Measurements from ENCODE around the gene POFUT2.

The POFUT2 gene

DNA sequence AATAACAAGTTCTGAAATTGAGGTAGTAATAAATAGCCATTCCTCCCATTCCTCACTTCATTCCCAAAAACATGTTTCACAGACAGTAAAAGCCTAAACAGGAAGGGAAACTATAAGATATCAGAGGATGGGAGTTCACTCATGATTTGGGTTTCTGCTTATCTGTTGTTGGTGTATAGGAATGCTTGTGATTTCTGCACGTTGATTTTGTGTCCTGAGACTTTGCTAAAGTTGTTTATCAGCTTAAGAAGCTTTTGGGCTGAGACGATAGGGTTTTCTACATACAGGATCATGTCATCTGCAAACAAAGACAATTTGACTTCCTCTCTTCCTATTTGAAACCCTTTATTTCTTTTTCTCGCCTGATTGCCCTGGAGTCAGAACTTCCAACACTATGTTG is 26.0 kb upstream of the POFUT2 start:
- no peak for ATAC-seq
- TF ChIP-seq ZFP3 (CRISPR knock-in tag; IDR thresholded peaks at IDR 0.05) (no peak), ZFP30 (CRISPR knock-in tag; IDR thresholded peaks at IDR 0.05) (no peak), OSR1 (CRISPR knock-in tag; IDR thresholded peaks at IDR 0.05) (no peak), PPARA (CRISPR knock-in tag; IDR thresholded peaks at IDR 0.05; ENCODE audit: borderline replicate concordance) (no peak), RARB (CRISPR knock-in tag; IDR thresholded peaks at IDR 0.05) (no peak), ESRRG (CRISPR knock-in tag; IDR thresholded peaks at IDR 0.05) (no peak), ARNTL (CRISPR knock-in tag; IDR thresholded peaks at IDR 0.05; ENCODE audit: borderline replicate concordance, low read depth) (no peak), ZNF8 (CRISPR knock-in tag; IDR thresholded peaks at IDR 0.05) (no peak), ZNF70 (CRISPR knock-in tag; IDR thresholded peaks at IDR 0.05) (no peak), ISL1 (CRISPR knock-in tag; IDR thresholded peaks at IDR 0.05) (no peak), ZC3H10 (CRISPR knock-in tag; IDR thresholded peaks at IDR 0.05) (no peak)
- TF ChIP-seq, protein P1, sequence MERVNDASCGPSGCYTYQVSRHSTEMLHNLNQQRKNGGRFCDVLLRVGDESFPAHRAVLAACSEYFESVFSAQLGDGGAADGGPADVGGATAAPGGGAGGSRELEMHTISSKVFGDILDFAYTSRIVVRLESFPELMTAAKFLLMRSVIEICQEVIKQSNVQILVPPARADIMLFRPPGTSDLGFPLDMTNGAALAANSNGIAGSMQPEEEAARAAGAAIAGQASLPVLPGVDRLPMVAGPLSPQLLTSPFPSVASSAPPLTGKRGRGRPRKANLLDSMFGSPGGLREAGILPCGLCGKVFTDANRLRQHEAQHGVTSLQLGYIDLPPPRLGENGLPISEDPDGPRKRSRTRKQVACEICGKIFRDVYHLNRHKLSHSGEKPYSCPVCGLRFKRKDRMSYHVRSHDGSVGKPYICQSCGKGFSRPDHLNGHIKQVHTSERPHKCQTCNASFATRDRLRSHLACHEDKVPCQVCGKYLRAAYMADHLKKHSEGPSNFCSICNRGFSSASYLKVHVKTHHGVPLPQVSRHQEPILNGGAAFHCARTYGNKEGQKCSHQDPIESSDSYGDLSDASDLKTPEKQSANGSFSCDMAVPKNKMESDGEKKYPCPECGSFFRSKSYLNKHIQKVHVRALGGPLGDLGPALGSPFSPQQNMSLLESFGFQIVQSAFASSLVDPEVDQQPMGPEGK (CRISPR knock-in tag; IDR thresholded peaks at IDR 0.05; ENCODE audit: borderline replicate concordance): no peak
- TF ChIP-seq, protein P2, sequence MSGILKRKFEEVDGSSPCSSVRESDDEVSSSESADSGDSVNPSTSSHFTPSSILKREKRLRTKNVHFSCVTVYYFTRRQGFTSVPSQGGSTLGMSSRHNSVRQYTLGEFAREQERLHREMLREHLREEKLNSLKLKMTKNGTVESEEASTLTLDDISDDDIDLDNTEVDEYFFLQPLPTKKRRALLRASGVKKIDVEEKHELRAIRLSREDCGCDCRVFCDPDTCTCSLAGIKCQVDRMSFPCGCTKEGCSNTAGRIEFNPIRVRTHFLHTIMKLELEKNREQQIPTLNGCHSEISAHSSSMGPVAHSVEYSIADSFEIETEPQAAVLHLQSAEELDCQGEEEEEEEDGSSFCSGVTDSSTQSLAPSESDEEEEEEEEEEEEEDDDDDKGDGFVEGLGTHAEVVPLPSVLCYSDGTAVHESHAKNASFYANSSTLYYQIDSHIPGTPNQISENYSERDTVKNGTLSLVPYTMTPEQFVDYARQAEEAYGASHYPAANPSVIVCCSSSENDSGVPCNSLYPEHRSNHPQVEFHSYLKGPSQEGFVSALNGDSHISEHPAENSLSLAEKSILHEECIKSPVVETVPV (CRISPR knock-in tag; IDR thresholded peaks at IDR 0.05): no peak

DNA sequence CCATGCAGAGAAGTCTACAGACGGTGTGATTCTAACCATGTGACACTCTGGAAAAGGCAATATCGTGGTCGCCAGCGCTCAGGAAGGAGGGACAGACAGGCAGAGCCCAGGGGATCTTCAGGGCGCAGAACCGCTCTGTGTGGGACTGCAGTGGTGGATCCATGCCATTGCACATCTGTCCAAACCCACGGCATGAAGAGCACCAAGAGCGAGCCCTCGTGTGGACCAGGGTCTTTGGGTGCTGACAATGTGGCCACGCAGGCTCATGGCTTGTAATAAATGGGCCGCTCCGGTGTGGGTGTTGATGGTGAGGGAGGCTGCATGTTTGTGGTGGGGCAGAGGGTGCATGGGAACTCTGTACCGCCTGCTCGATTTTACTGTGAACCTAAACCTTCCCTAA is 25.3 kb upstream of the POFUT2 start:
- no peak for TF ChIP-seq ISL1 (CRISPR knock-in tag; IDR thresholded peaks at IDR 0.05)
- TF ChIP-seq, protein P3, sequence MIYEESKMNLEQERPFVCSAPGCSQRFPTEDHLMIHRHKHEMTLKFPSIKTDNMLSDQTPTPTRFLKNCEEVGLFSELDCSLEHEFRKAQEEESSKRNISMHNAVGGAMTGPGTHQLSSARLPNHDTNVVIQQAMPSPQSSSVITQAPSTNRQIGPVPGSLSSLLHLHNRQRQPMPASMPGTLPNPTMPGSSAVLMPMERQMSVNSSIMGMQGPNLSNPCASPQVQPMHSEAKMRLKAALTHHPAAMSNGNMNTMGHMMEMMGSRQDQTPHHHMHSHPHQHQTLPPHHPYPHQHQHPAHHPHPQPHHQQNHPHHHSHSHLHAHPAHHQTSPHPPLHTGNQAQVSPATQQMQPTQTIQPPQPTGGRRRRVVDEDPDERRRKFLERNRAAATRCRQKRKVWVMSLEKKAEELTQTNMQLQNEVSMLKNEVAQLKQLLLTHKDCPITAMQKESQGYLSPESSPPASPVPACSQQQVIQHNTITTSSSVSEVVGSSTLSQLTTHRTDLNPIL (CRISPR knock-in tag; IDR thresholded peaks at IDR 0.05; ENCODE audit: low read depth): no peak
- no peak for TF ChIP-seq PPARA (CRISPR knock-in tag; IDR thresholded peaks at IDR 0.05; ENCODE audit: borderline replicate concordance)
- no peak for TF ChIP-seq ARNTL (CRISPR knock-in tag; IDR thresholded peaks at IDR 0.05; ENCODE audit: borderline replicate concordance, low read depth)
- TF ChIP-seq, protein P2 (CRISPR knock-in tag; IDR thresholded peaks at IDR 0.05): no peak
- TF ChIP-seq CSDC2 (CRISPR knock-in tag; IDR thresholded peaks at IDR 0.05): no peak
- TF ChIP-seq TOX (CRISPR knock-in tag; IDR thresholded peaks at IDR 0.05; ENCODE audit: borderline replicate concordance): no peak
- TF ChIP-seq RARB (CRISPR knock-in tag; IDR thresholded peaks at IDR 0.05): no peak
- TF ChIP-seq ZC3H10 (CRISPR knock-in tag; IDR thresholded peaks at IDR 0.05): no peak
- TF ChIP-seq ZNF565 (CRISPR knock-in tag; conservative IDR thresholded peaks at IDR 0.05; ENCODE audit: low read depth): no peak
- no peak for TF ChIP-seq ZFP30 (CRISPR knock-in tag; IDR thresholded peaks at IDR 0.05)
- TF ChIP-seq ZNF8 (CRISPR knock-in tag; IDR thresholded peaks at IDR 0.05): no peak
- TF ChIP-seq ZFP3 (CRISPR knock-in tag; IDR thresholded peaks at IDR 0.05): no peak
- no peak for TF ChIP-seq TCF4 (CRISPR knock-in tag; IDR thresholded peaks at IDR 0.05; ENCODE audit: borderline replicate concordance)
- TF ChIP-seq BACH2 (CRISPR knock-in tag; IDR thresholded peaks at IDR 0.05; ENCODE audit: borderline replicate concordance): no peak
- TF ChIP-seq, protein P1 (CRISPR knock-in tag; IDR thresholded peaks at IDR 0.05; ENCODE audit: borderline replicate concordance): no peak
- no peak for TF ChIP-seq GLIS3 (CRISPR knock-in tag; IDR thresholded peaks at IDR 0.05)
- no peak for TF ChIP-seq OSR1 (CRISPR knock-in tag; IDR thresholded peaks at IDR 0.05)
- TF ChIP-seq, protein P4, sequence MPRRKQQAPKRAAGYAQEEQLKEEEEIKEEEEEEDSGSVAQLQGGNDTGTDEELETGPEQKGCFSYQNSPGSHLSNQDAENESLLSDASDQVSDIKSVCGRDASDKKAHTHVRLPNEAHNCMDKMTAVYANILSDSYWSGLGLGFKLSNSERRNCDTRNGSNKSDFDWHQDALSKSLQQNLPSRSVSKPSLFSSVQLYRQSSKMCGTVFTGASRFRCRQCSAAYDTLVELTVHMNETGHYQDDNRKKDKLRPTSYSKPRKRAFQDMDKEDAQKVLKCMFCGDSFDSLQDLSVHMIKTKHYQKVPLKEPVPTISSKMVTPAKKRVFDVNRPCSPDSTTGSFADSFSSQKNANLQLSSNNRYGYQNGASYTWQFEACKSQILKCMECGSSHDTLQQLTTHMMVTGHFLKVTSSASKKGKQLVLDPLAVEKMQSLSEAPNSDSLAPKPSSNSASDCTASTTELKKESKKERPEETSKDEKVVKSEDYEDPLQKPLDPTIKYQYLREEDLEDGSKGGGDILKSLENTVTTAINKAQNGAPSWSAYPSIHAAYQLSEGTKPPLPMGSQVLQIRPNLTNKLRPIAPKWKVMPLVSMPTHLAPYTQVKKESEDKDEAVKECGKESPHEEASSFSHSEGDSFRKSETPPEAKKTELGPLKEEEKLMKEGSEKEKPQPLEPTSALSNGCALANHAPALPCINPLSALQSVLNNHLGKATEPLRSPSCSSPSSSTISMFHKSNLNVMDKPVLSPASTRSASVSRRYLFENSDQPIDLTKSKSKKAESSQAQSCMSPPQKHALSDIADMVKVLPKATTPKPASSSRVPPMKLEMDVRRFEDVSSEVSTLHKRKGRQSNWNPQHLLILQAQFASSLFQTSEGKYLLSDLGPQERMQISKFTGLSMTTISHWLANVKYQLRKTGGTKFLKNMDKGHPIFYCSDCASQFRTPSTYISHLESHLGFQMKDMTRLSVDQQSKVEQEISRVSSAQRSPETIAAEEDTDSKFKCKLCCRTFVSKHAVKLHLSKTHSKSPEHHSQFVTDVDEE (CRISPR knock-in tag; IDR thresholded peaks at IDR 0.05): no peak
- no peak for ATAC-seq
